Right lobe of liver (tissue), 4 donors: ENCODE results near the gene ZNF445.

Experiments used
- POLR2A ChIP-seq: fragments of 450-650 bp; IDR thresholded peaks from one replicate; pipeline ENCODE4 v1.6.1; 2017; ENCODE audit warnings: antibody characterized with exemption, mild to moderate bottlenecking
- TF ChIP-seq, protein P1 (sequence below), 4 donors: fragments of 200-600 bp in 3 of 4; fragments of 450-650 bp in 1 of 4; IDR thresholded peaks; one replicate each; pipeline versions ENCODE4 v1.5.1 to v1.8.0; 2016 to 2022; ENCODE audit warnings: antibody characterized with exemption in 4 of 4, mild to moderate bottlenecking in 2 of 4
- donor health status: DM: no; HTN: no; CAD: no.
- donor health status: DM: no; HTN: no; CAD: no.
- donor health status: DM: no; HTN: yes; CAD: no.

- TF ChIP-seq, protein P1, sequence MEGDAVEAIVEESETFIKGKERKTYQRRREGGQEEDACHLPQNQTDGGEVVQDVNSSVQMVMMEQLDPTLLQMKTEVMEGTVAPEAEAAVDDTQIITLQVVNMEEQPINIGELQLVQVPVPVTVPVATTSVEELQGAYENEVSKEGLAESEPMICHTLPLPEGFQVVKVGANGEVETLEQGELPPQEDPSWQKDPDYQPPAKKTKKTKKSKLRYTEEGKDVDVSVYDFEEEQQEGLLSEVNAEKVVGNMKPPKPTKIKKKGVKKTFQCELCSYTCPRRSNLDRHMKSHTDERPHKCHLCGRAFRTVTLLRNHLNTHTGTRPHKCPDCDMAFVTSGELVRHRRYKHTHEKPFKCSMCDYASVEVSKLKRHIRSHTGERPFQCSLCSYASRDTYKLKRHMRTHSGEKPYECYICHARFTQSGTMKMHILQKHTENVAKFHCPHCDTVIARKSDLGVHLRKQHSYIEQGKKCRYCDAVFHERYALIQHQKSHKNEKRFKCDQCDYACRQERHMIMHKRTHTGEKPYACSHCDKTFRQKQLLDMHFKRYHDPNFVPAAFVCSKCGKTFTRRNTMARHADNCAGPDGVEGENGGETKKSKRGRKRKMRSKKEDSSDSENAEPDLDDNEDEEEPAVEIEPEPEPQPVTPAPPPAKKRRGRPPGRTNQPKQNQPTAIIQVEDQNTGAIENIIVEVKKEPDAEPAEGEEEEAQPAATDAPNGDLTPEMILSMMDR (IDR thresholded peaks at IDR 0.05): no peak
- TF ChIP-seq POLR2A: no peak
Observed at GRCh38 chr3:44451441-44451840, 26.0 kb downstream of the ZNF445 start.
